HepG2 (cell line): Measurements from ENCODE around the gene SEPTIN10. TPM values are rescaled to one million over a fixed set of nuclear protein-coding genes. Genes with fewer than 3 reads are reported as not detected.

ENCODE experiments used
- ATF3 ChIP-seq: sonication (generic); formaldehyde crosslinking; IDR thresholded peaks from 2 replicates; pipeline ENCODE4 v1.4.0; 2020; ENCODE audit warnings: missing genetic modification reagents
- MIXL1 ChIP-seq: IDR thresholded peaks from 2 replicates; pipeline ENCODE4 v1.6.1; 2016
- NR2C2 ChIP-seq: sonication (generic); formaldehyde crosslinking; IDR thresholded peaks from 2 replicates; pipeline ENCODE4 v1.4.0; 2020; ENCODE audit warnings: missing genetic modification reagents, mild to moderate bottlenecking, moderate library complexity, borderline replicate concordance
- PTBP1 ChIP-seq: fragments of 200-400 bp; formaldehyde crosslinking; IDR thresholded peaks from 2 replicates; pipeline ENCODE4 v1.6.1; 2018; ENCODE audit warnings: low read length, low read depth; ENCODE audit not compliant: poor library complexity, severe bottlenecking
- U2AF2 ChIP-seq: fragments of 200-400 bp; formaldehyde crosslinking; IDR thresholded peaks from 2 replicates; pipeline ENCODE4 v1.6.1; 2017; ENCODE audit warnings: low read depth, mild to moderate bottlenecking, low read length
- ZNF207 ChIP-seq: fragments of 450-650 bp; IDR thresholded peaks from 2 replicates; pipeline ENCODE4 v1.6.1; 2016; ENCODE audit warnings: antibody characterized with exemption, borderline replicate concordance
- ZNF251 ChIP-seq: sonication (generic); formaldehyde crosslinking; IDR thresholded peaks from 2 replicates; pipeline ENCODE4 v1.9.0; 2021; ENCODE audit warnings: mild to moderate bottlenecking, missing genetic modification reagents
- ZNF354B ChIP-seq: sonication (generic); formaldehyde crosslinking; IDR thresholded peaks from 2 replicates; pipeline ENCODE4 v1.8.0; 2022; ENCODE audit warnings: mild to moderate bottlenecking, missing genetic modification reagents
- ZNF451 ChIP-seq: sonication (generic); formaldehyde crosslinking; IDR thresholded peaks from 2 replicates; pipeline ENCODE4 v1.5.0; 2020; ENCODE audit warnings: mild to moderate bottlenecking, missing genetic modification reagents
- ZNF552 ChIP-seq: sonication (generic); formaldehyde crosslinking; IDR thresholded peaks from 2 replicates; pipeline ENCODE4 v1.9.0; 2022; ENCODE audit warnings: missing genetic modification reagents, mild to moderate bottlenecking, borderline replicate concordance
- ZNF564 ChIP-seq: sonication (generic); formaldehyde crosslinking; IDR thresholded peaks from 2 replicates; pipeline ENCODE4 v1.8.1; 2023; ENCODE audit warnings: mild to moderate bottlenecking, missing genetic modification reagents
- ZNF615 ChIP-seq: sonication (generic); formaldehyde crosslinking; IDR thresholded peaks from 2 replicates; pipeline ENCODE4 v1.5.0; 2020; ENCODE audit warnings: mild to moderate bottlenecking, missing genetic modification reagents, borderline replicate concordance
- ZNF878 ChIP-seq: sonication (generic); formaldehyde crosslinking; IDR thresholded peaks from 2 replicates; pipeline ENCODE4 v1.8.1; 2023; ENCODE audit warnings: mild to moderate bottlenecking, missing genetic modification reagents, moderate library complexity
- ZSCAN20 ChIP-seq: sonication (generic); formaldehyde crosslinking; IDR thresholded peaks from 2 replicates; pipeline ENCODE4 v1.4.0; 2020; ENCODE audit warnings: missing genetic modification reagents, mild to moderate bottlenecking, borderline replicate concordance
- polyA plus RNA-seq, 8 experiments: library from polyadenylated mRNA; depleted of rRNA in 3 of 8; stranded (reverse) in 7 of 8; unstranded in 1 of 8; fragments of >200 nt; fragmentation: Illumina TruSeq in 4 of 8; extraction: Trizol in 4 of 8; gene quantifications; 2 replicates each; pipeline versions ENCODE4 v1.2.1 to v1.2.3, GENCODE V29; 2011 to 2016; ENCODE audit warnings: low read depth in 4 of 8, missing spikeins in 1 of 8, mixed read lengths in 1 of 8; ENCODE audit not compliant: insufficient read depth in 1 of 8
- total RNA-seq, 5 experiments: library from RNA; depleted of rRNA; stranded (reverse); fragments of >200 nt; fragmentation: Illumina TruSeq; extraction: Trizol; gene quantifications; 2 replicates each; pipeline ENCODE4 v1.2.3, GENCODE V29; 2016; ENCODE audit warnings: low read depth in 1 of 5
- TF ChIP-seq, protein P1 (sequence below): sonication (generic); formaldehyde crosslinking; IDR thresholded peaks from 2 replicates; pipeline ENCODE4 v1.5.0; 2020; ENCODE audit warnings: missing genetic modification reagents, mild to moderate bottlenecking, borderline replicate concordance
- TF ChIP-seq, protein P2 (sequence below): sonication (generic); formaldehyde crosslinking; conservative IDR thresholded peaks from 2 replicates; pipeline ENCODE4 v1.4.0; 2020; ENCODE audit warnings: missing genetic modification reagents
- TF ChIP-seq, protein P3 (sequence below): sonication (generic); formaldehyde crosslinking; IDR thresholded peaks from 2 replicates; pipeline ENCODE4 v1.5.1; 2020; ENCODE audit warnings: missing genetic modification reagents, mild to moderate bottlenecking, borderline replicate concordance
- TF ChIP-seq, protein P4 (sequence below): sonication (generic); formaldehyde crosslinking; IDR thresholded peaks from 2 replicates; pipeline ENCODE4 v1.4.0; 2020; ENCODE audit warnings: missing genetic modification reagents

SEPTIN10 gene
- total and polyA plus RNA-seq, 2 of the 13 experiments (the other 11 are each of a cell fraction or from before 2014, with no cell fraction given), result 45.8 to 67.5 TPM

GRCh38 chr2:109644571-109645275 is 31.0 kb upstream of the SEPTIN10 start (continued):
- TF ChIP-seq ZNF615 (peak; percentile 57; the same call in 1 of the 2 replicates), ZNF552 (CRISPR knock-in tag) (peak; percentile 96), ZNF354B (no peak), ZSCAN20 (peak; percentile 91; the same call in 1 of the 2 replicates), NR2C2 (CRISPR knock-in tag) (peak; percentile 74), U2AF2 (no peak), ZNF878 (peak; percentile 99), PTBP1 (peak; percentile 55), MIXL1 (CRISPR knock-in tag) (peak; percentile 97), ZNF207 (no peak), ZNF251 (0 out of 2 replicates have a peak, but pooled peaks have one; percentile 72), ZNF451 (CRISPR knock-in tag) (peak; percentile 63), ZNF564 (CRISPR knock-in tag) (peak; percentile 82), ATF3 (CRISPR knock-in tag) (0 out of 2 replicates have a peak, but pooled peaks have one; percentile 60)
- TF ChIP-seq, protein P1, sequence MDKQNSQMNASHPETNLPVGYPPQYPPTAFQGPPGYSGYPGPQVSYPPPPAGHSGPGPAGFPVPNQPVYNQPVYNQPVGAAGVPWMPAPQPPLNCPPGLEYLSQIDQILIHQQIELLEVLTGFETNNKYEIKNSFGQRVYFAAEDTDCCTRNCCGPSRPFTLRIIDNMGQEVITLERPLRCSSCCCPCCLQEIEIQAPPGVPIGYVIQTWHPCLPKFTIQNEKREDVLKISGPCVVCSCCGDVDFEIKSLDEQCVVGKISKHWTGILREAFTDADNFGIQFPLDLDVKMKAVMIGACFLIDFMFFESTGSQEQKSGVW (CRISPR knock-in tag), result no peak; the same call in 1 of the 2 replicates
- TF ChIP-seq, protein P2, sequence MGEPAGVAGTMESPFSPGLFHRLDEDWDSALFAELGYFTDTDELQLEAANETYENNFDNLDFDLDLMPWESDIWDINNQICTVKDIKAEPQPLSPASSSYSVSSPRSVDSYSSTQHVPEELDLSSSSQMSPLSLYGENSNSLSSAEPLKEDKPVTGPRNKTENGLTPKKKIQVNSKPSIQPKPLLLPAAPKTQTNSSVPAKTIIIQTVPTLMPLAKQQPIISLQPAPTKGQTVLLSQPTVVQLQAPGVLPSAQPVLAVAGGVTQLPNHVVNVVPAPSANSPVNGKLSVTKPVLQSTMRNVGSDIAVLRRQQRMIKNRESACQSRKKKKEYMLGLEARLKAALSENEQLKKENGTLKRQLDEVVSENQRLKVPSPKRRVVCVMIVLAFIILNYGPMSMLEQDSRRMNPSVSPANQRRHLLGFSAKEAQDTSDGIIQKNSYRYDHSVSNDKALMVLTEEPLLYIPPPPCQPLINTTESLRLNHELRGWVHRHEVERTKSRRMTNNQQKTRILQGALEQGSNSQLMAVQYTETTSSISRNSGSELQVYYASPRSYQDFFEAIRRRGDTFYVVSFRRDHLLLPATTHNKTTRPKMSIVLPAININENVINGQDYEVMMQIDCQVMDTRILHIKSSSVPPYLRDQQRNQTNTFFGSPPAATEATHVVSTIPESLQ (CRISPR knock-in tag), result 0 out of 2 replicates have a peak, but pooled peaks have one; percentile 31
- TF ChIP-seq, protein P3, sequence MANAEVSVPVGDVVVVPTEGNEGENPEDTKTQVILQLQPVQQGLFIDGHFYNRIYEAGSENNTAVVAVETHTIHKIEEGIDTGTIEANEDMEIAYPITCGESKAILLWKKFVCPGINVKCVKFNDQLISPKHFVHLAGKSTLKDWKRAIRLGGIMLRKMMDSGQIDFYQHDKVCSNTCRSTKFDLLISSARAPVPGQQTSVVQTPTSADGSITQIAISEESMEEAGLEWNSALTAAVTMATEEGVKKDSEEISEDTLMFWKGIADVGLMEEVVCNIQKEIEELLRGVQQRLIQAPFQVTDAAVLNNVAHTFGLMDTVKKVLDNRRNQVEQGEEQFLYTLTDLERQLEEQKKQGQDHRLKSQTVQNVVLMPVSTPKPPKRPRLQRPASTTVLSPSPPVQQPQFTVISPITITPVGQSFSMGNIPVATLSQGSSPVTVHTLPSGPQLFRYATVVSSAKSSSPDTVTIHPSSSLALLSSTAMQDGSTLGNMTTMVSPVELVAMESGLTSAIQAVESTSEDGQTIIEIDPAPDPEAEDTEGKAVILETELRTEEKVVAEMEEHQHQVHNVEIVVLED (CRISPR knock-in tag), result peak; percentile 74; the same call in 1 of the 2 replicates
- TF ChIP-seq, protein P4, sequence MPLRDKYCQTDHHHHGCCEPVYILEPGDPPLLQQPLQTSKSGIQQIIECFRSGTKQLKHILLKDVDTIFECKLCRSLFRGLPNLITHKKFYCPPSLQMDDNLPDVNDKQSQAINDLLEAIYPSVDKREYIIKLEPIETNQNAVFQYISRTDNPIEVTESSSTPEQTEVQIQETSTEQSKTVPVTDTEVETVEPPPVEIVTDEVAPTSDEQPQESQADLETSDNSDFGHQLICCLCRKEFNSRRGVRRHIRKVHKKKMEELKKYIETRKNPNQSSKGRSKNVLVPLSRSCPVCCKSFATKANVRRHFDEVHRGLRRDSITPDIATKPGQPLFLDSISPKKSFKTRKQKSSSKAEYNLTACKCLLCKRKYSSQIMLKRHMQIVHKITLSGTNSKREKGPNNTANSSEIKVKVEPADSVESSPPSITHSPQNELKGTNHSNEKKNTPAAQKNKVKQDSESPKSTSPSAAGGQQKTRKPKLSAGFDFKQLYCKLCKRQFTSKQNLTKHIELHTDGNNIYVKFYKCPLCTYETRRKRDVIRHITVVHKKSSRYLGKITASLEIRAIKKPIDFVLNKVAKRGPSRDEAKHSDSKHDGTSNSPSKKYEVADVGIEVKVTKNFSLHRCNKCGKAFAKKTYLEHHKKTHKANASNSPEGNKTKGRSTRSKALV (CRISPR knock-in tag), result peak; percentile 93
